ENCODE measurements around the gene CDC16. TPM values are rescaled to one million over a fixed set of nuclear protein-coding genes. Genes with fewer than 3 reads are reported as not detected.

The CDC16 gene, protein sequence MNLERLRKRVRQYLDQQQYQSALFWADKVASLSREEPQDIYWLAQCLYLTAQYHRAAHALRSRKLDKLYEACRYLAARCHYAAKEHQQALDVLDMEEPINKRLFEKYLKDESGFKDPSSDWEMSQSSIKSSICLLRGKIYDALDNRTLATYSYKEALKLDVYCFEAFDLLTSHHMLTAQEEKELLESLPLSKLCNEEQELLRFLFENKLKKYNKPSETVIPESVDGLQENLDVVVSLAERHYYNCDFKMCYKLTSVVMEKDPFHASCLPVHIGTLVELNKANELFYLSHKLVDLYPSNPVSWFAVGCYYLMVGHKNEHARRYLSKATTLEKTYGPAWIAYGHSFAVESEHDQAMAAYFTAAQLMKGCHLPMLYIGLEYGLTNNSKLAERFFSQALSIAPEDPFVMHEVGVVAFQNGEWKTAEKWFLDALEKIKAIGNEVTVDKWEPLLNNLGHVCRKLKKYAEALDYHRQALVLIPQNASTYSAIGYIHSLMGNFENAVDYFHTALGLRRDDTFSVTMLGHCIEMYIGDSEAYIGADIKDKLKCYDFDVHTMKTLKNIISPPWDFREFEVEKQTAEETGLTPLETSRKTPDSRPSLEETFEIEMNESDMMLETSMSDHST
- 10 to 100 TPM; 50.1 to 75.8 (median 68.1) TPM for total RNA-seq
- 10 to 100 TPM; 51.8 to 74.1 (median 55.2) TPM for polyA plus RNA-seq
- long read RNA-seq, donor 1, partial matches to known transcripts: 0 of 12 reads
- long read RNA-seq, donor 1, other reads (novel, unspliced or antisense): 0 of 12 reads
- long read RNA-seq, donor 2, partial matches to known transcripts: 5 of 10 reads
- long read RNA-seq, donor 2, other reads (novel, unspliced or antisense): 0 of 10 reads

DNA sequence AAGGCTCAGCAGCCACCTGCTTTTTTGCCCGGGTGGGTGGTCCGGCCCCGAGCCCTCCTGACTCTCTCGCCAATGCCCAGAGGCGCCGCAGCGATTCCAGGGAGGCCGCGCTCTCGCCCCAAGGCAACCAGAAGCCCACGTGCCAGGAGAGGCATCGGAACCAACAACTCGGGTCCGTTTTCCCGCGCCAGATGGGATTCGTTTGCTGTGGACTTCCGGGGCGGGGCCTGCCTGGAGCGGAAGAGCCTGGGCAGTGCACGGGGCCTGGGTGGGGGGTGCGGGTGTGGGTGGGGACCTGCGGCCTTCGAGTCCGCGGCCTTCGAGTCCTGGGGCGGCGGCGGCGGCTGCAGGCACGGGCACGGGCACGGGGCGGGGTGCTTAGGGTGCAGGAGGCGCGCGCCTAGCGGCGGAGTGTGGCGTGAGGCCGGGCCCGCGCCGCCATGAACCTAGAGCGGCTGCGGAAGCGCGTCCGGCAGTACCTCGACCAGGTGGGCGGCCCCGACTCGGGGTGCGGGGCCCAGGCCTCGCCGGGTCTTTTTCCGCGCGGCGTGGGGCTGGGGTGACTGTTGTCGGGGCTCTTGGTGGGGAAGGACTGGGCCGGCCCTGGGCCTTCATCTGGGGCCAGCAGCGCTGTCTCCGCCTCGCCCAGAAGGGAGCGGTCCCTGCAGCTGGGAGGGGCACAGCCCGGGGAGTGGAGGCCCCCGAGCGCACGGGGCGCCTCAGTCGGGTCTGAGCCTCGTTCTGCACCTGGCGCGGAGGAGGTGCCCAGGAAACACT is at the start of gene CDC16:
Gene CDC16, plus strand, starts transcription at position 253 of the 777 bp plus-strand sequence. Its CDS starts 188 bp downstream, at position 441.
- WGBS, 5 donors: 1 to 2% (median 1%) methylated on average over 50 to 76 of the region's 76 CpGs
- Histone ChIP-seq H3K4me1 (peaks cover 3 to 38% (median 24%) of the 10 kb centered on the region in 6 donors), H3K27ac (peak within 1 kb of the TSS; percentile 78 to 92 (median 86)), H3K36me3 (peaks cover 0 to 34% (median 32%) of the 10 kb centered on the region in 6 donors), H3K9me3 (no peaks in the 10 kb centered on the region), H3K4me3 (peak within 1 kb of the TSS; percentile 84 to 96 (median 90)), H3K27me3 (replicated peaks in 1 of 7) (peaks cover 0 to 11% (median 0%) of the 10 kb centered on the region in 7 donors)
- TF ChIP-seq, protein P1, sequence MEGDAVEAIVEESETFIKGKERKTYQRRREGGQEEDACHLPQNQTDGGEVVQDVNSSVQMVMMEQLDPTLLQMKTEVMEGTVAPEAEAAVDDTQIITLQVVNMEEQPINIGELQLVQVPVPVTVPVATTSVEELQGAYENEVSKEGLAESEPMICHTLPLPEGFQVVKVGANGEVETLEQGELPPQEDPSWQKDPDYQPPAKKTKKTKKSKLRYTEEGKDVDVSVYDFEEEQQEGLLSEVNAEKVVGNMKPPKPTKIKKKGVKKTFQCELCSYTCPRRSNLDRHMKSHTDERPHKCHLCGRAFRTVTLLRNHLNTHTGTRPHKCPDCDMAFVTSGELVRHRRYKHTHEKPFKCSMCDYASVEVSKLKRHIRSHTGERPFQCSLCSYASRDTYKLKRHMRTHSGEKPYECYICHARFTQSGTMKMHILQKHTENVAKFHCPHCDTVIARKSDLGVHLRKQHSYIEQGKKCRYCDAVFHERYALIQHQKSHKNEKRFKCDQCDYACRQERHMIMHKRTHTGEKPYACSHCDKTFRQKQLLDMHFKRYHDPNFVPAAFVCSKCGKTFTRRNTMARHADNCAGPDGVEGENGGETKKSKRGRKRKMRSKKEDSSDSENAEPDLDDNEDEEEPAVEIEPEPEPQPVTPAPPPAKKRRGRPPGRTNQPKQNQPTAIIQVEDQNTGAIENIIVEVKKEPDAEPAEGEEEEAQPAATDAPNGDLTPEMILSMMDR (IDR thresholded peaks at IDR 0.05 in 8 of 11, conservative IDR thresholded peaks at IDR 0.05 in 3 of 11): peak in 9 of 11 experiments; percentile 5 to 53 (median 30)
- peak in 1 of 3 donors; percentile 36 for TF ChIP-seq POLR2A (IDR thresholded peaks at IDR 0.05)
- peak; percentile 70 to 86 (median 83) for TF ChIP-seq POLR2AphosphoS5 (IDR thresholded peaks at IDR 0.05)
- intact Hi-C loops (cut with DNase I; ENCODE audit: low total_unique reads): no loop called here
- peak; percentile 96 for DNase-seq

DNA sequence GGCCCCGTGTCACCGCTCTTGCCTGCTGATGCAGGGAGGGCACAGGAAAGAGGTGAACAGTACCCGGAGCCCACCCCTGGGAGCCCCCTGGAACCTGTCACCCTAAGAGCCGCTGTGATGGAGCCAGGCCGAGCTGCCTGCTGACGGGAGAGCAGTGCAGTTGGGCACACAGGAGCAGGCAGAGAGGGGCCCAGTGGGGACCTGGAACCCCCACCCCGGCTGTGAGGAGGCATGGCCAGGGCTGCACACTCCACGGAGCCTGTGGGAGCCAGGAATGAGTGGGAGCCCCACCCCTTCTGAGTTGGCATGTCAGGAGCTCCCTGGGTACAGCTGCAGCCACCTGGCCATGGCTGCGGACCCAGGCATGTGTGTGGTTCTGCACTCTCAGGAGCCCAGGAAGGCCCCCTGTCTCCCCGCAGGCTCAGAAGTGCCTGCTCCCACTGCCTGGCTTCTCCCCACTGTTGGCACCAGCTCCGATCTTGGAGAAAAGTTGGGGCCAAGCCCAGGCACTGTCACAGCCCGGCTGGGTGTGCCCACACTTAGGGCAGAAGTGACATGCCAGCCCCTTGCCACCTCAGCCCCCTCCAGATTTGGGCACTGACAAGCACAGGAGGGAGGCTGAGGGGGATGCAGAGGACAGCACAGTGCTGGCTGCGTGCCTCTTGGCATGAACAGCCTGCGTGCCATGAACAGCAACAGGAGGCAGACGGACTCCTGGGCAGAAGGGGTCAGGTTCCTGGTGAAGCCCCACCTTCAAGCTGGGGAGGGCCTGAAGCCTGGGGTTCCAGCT is 49.3 kb upstream of the CDC16 start:
- intact Hi-C loops (cut with DNase I; ENCODE audit: low total_unique reads): no loop called here
- no peak for DNase-seq
- WGBS, 5 donors: 90 to 93% (median 92%) methylated on average over 6 to 15 of the region's 15 CpGs

DNA sequence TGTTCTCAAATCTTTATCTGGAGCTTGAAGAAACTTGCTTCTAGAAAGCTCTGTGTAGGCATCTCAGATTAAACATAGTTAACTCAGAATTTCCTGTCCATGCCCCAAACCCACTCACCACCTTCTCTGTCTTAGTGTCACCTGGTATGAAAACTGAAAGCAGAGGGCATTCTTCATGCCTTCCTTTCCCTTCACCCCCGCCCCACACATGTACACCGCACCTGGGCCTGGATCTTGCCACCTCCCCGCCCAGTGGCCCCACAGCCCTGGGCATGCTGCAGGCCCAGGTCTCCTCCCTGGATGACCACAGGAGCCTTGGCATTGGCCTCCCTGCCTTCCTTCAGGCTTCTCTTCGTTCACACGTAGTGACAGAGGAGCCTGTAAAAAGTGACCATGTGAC is 39.8 kb upstream of the CDC16 start:
- Histone ChIP-seq H3K9me3 (peaks cover 0 to 10% (median 5%) of the 10 kb centered on the region in 8 donors), H3K4me3 (no peak overlapping the region), H3K27ac (no peak overlapping the region), H3K27me3 (replicated peaks in 1 of 7) (peaks cover 0 to 4% (median 0%) of the 10 kb centered on the region in 7 donors), H3K36me3 (no peaks in the 10 kb centered on the region), H3K4me1 (peaks cover 0 to 7% (median 0%) of the 10 kb centered on the region in 6 donors)
- 77 to 87% (median 84%) methylated on average over 5 of the region's 5 CpGs for WGBS, 5 donors
- TF ChIP-seq POLR2A (IDR thresholded peaks at IDR 0.05) (no peak), POLR2AphosphoS5 (IDR thresholded peaks at IDR 0.05) (no peak)
- TF ChIP-seq, protein P1 (IDR thresholded peaks at IDR 0.05 in 8 of 11, conservative IDR thresholded peaks at IDR 0.05 in 3 of 11): no peak
- DNase-seq: no peak
- intact Hi-C loops (cut with DNase I; ENCODE audit: low total_unique reads): no loop called here

More for the DNA sequence above, 49.3 kb upstream of the CDC16 start:
- no peaks in the 10 kb centered on the region for H3K36me3 ChIP-seq
- no peak for TF ChIP-seq POLR2AphosphoS5 (IDR thresholded peaks at IDR 0.05)
- TF ChIP-seq, protein P1 (IDR thresholded peaks at IDR 0.05 in 8 of 11, conservative IDR thresholded peaks at IDR 0.05 in 3 of 11): no peak
- no peak for TF ChIP-seq POLR2A (IDR thresholded peaks at IDR 0.05)
- peaks cover 0 to 28% (median 20%) of the 10 kb centered on the region in 8 donors for H3K9me3 ChIP-seq
- H3K4me3 ChIP-seq: no peak overlapping the region
- peaks cover 0 to 3% (median 0%) of the 10 kb centered on the region in 7 donors for H3K27me3 ChIP-seq (replicated peaks in 1 of 7)
- no peaks in the 10 kb centered on the region for H3K4me1 ChIP-seq
- H3K27ac ChIP-seq: no peak overlapping the region
